GM21529 (cell line): ENCODE results near the gene ANO7.
A peak's percentile ranks its signal among the peaks of the same experiment; 100 is the strongest.

Source experiments
- ATAC-seq: cut with Tn5 transposase; IDR thresholded peaks from one replicate; pipeline ENCODE4 v1.9.1; 2021; ENCODE audit not compliant: unreplicated experiment

The ANO7 gene

GRCh38 chr2:241271706-241272302 is 83.3 kb downstream of the ANO7 start:
- peak; percentile 51 for ATAC-seq

GRCh38 chr2:241272303-241273209 is 84.1 kb downstream of the ANO7 start:
- ATAC-seq, result peak; percentile 58

GRCh38 chr2:241273210-241274020 is 84.9 kb downstream of the ANO7 start:
- no peak for ATAC-seq

- ATAC-seq, result no peak
Measured at GRCh38 chr2:241274127-241274526, 85.7 kb downstream of the ANO7 start.
